Stimulated activated CD8-positive, alpha-beta memory T cell treated with anti-CD3 and anti-CD28 coated beads, Interleukin-15, amount 100 ng/mL, for 24 hours (primary cell): ENCODE results near the gene SPEN.

Experiments
- DNase-seq: peaks from one replicate; pipeline ENCODE4 v3.0.0-alpha.2; 2020; ENCODE audit warnings: low read depth

The SPEN gene

GRCh38 chr1:15988856-15989736 is 141.6 kb downstream of the SPEN start:
- no peak for DNase-seq

DNA sequence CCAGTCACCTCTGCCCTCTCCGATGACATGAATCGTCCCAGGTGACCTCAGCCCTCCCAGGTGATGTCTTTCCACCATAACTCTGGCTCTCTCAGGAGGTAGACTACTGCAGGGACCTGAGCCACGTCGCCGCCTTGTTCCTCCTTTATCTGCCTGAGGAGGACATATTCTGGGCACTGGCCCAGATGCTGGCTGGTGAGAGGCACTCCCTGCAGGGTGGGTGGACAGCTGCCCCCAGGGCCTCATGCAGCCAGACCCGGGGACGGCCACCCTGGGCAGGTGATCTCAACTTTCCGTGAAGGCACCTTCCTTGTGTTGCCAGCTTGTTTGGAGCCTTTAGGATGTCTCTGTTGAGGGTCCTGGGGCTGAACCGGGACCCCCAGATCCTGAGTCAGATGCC is 142.3 kb downstream of the SPEN start:
- DNase-seq: no peak
